Kidney capillary endothelial cell (primary cell): ENCODE results near the gene NAP1L1.

ENCODE experiments used
- DNase-seq: peaks from one replicate; pipeline ENCODE4 v3.0.0-alpha.2; 2018; ENCODE audit warnings: low spot score

Gene NAP1L1

DNA sequence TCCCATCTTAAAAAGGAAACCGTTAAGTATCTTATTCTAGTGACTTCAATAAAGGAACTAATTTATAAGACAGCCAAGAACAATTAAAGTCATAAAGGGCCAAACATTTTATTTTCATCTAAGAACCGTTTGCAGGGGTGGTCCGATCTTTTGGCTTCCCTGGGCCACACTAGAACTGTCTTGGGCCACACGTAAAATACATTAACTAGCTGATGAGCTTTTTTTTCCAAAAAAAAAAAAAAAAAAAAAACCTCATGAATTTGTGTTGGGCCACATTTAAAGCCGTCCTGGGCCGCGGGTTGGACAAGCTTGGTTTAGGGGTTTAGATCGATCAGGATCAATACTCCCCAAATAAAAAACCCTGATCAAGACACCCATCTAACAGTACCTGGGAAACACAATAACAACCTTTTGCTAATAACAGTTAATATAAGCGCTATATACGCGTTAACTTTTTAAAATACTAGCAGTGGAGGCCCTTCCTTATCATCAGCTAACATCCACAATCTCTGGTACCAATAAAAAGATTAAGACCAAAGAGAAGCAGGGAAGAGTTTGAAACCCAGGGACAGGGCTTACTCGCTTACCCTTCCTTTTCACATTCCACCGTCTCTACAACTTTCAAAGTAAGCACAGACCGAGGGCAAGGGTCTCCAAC lies 1.1 kb downstream of the NAP1L1 start:
- peak; percentile 27 for DNase-seq

DNA sequence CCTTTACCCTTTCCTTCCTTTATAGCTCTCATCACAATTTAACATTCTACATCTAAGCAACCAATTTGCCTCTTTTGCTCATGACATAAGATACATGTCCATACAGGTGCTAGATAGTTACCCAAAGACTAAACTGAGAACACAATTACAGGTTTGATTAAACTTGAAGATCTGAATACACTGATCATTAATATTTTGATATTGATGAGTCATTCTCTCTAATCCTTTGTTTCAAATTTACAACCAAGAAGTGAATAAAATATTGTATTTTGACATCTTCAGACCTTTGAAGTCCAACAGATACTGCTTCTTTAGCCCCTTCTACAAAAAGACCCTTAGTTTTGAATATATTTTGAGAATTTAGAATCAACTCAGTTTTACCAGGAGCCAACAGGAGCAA lies 2.6 kb downstream of the NAP1L1 start:
- DNase-seq: no peak

DNA sequence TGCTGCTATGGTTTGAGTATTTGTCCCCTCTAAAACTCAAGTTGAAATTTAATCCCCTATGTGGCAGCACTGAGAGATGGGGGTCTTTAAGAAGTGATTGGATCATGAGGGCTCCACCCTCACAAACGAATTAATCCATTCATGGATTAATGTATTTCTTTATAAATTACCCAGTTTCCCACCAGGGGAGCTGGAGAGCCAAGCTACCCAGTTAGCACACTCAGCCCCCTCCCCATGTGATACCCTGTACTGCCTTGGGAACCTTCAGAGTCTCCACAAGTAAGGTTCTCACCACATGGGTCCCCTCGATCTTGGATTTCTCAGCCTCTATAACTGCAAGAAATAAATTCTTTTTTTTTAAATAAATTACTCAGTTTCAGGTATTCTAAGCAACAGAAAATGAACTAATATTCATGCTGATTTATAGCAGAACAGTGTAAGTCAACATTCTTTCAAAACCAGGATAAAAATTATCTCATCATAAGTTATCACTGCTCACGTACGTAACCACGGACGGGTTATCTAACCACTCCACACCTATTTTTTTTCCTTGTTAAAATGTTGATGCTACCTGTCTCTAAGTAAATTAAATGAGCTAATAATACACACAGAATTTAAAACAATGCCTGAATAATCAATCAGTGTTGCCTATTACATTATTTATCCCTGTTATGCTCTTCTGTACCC lies 3.6 kb downstream of the NAP1L1 start:
- DNase-seq: no peak

DNA sequence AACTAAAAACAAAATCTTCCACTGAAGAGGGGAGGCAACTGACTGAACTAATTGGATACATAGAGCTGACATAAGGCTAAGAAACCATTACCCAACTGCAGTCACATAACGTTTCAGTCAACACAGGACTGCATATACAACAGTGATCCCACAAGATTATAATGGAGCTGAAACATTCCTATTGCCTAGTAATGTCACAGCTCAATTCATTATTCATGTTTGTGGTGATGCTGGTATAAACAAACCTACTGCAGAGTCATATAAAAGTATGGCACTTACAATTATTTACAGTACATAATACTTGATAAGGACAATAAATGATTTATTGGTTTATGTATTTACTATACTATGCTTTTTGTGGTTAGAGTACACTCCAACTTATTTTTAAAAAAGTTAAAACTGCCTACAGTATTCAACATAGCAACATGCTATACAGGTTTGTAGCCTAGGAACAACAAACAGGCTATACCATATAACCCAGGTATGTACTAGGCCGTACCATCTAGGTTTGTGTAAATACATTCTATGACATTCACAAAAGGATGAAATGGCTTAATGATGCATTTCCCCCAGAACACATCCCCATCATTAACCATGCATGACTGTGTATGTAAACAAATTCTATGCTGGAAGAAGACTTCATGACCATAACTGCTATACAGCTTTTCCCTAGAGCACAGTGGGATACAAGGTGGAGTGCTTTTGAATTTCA lies 4.3 kb downstream of the NAP1L1 start:
- DNase-seq: no peak

DNA sequence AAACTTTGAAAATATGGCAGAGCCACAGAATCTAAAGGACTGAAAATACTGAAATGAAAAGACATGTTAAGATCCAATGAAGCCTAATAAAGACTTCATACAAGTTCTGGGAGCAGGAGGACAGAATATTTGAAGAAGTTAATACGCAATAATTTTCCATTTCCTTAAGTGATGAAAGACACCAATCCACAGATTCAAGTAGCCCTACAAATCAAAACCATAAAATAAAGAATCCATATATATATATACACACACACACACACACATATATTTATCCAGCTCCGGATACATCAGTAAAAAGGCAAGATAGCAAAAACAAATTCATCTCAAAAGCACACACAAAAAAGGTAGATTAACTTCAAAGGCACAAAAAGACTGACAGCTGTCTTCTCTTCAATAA lies 5.7 kb downstream of the NAP1L1 start:
- DNase-seq: no peak

DNA sequence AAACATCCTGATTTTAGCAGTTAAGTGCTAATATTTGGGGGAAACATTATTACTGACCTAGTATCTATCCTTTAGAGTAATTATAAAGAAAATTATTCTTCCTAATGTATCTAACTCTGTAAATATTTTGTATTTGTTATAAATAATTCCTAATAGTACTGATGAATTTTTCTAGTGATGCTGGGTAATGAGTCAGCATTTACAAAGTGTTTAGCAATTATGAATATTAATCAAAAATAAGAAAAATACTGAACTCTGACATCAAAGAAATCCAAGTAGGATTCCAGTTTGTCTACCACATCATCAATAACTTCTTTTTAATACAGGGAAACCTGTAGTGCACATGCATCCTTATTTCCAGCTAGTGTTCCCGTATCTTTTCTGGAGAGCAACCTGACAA lies 9.0 kb downstream of the NAP1L1 start:
- DNase-seq: no peak

DNA sequence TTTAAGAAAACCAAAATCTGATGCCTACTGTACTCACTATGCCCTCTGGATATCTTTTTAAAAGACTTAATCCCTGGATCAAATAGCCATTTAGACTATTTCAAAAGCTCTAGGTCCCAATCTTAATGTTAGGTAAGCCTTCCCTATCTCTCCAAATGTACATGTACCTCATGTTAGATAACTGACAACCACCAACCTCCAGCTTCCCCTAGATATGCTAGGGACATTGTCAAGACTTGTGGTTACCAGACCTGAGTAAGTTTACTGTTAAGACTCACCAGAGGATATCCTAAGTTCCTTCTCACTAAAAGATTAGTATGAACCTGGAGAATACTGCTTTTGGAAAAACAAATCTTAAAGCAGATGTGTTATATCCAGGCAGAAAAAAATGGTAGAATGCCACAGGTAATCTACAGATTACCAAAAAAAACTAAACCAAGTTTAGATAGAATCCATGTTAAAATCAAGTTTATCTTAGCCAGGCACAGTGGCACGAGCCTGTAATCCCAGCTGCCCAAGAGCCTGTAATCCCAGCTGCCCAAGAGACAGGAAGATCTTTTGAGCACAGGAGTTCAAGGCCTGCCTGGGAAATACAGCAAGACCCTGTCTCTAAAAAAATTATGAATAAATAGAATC lies 9.7 kb downstream of the NAP1L1 start:
- no peak for DNase-seq

DNA sequence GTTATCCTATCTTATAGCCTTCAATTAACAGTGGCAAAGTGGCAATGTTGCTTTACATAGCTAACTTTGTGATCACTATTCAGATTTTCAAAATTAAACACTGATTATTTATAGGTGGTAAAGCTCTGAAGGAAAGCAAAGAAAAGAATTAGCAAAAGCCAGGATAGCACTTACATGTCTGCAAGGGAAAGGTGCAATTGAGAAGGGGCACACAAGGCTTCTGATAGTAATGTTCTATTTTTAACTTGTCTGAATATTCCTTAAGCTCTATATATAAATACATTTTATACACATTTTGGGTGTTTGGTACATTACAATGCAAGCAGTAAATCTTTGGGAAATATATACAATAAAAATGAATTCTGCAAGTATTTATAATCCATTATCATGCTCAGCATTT lies 10.9 kb downstream of the NAP1L1 start:
- no peak for DNase-seq

DNA sequence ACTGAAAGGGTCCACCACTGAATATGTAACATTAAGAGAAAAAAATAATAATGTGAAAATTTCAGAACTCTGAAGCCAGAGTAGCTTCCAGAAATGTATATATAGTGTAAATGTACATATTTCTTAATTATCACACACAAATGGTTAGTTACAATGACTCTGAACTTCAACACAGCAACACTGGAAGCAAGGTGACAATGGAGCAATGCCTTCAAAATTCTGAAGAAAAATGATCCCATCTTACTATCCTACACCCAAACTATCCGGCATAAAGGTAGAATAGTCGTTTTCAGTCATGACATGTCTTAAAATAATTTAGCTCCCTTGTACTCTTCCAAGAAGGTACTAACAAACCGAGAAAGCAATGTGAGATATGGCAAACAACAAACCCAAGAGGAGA lies 11.9 kb downstream of the NAP1L1 start:
- DNase-seq: no peak

DNA sequence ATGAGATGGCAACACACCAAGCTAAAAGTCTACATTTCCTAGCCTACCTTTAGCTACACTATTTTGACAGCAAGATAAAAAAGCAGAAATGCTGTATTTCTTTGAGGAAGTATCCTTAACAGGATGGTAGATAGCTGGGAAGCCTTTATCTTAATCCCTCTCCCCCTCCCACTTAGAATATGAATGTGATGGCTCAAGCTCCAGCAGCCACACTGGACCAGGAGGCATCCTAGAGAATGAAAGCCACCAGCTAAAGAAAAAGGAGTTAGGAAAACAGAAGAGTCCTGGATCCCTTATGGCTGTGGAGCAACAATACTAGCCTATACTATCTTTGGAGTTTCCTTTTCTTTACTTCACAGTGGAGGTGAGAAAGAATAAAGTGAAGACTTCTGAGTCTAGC lies 15.1 kb downstream of the NAP1L1 start:
- no peak for DNase-seq

DNA sequence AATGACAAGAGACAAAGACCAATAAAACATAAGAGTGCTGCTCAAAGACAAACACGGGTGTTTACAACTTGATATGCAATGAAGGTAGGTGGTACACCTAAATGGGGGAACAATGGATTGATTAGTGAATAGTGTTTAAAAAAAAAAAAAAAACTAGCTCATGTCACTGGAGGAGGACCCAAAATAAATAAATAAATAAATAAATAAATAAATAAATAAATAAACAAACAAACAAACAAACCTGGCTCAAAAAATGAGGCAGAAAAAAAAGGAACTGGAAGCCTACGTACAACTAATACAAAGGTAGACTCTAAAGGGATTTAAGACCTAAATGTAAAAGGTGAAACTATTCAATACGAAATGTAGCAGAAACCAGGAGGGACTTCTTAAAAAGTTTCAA lies 18.6 kb downstream of the NAP1L1 start:
- DNase-seq: no peak

DNA sequence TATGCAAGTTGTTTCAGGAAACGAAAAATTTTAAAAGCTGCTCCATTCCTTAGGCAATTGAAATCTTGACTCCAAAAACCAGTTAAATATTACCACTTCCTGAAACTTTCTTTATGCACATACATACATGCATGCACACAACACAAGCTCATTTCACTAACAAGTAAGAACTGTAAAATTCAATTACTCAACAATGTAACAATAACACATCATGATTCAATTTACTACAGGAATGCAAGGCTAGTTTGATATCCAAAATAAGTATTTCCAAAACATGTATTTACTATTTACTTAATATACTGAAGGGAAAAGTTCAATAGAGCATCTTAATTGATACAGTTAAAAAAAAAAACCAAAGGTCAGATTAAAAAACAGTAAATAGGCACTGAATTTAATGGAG lies 19.6 kb downstream of the NAP1L1 start:
- DNase-seq: no peak

DNA sequence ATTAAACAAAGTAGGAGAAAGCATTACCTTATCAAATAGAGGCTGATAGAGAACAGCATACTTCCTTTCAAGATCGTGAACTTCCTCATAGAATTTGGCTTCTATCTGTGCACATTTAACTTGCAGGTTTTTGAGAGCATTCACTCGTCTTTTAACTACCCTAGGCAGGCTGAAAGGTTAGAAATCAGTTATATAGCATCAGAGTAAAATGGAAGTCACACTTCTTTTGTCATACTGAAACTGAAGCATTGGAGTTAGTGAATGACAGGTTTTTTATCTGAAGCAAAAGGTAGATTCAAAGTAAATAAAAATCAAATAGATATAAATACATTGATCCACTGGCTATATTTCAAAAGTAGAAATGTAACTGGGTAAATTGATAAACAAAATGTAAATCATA lies 24.4 kb downstream of the NAP1L1 start:
- DNase-seq: no peak

DNA sequence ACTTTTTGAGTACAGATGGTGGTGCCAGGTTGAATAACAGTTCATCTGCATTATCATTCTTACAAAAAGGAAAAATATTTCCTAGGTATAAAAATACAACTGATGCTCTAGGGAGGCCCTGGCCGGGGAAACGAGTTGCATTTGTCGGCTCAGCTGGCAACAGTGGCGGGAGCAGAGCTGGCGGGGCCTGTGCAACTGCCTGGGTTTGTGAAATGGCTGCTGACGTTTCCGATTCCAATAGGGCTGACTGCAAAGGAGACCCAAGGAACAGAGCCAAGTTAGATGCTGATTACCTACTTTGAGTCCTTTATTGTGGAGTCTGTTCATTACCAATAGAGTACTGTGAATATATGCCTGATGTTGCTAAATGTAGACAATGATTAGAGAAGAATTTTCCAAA lies 27.2 kb downstream of the NAP1L1 start:
- no peak for DNase-seq

DNA sequence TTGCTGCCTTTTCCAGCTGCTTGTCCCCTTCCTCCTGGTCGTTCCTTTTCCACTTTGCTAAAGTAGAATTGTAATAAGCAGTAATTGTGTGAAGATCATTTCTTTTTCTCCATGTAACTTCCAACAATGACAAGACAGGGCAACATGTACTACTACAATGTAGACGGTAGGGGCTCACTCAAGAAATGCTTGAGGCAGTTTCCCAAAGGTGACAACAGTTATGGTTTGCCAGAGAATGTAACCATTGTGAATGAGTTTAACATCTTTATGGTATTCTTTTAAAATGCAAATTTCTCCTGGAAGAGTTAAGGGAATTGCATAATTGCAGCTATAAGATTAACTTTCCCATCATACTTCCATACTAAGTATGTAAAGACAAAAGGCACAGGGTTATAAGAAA lies 29.1 kb downstream of the NAP1L1 start:
- DNase-seq: no peak

DNA sequence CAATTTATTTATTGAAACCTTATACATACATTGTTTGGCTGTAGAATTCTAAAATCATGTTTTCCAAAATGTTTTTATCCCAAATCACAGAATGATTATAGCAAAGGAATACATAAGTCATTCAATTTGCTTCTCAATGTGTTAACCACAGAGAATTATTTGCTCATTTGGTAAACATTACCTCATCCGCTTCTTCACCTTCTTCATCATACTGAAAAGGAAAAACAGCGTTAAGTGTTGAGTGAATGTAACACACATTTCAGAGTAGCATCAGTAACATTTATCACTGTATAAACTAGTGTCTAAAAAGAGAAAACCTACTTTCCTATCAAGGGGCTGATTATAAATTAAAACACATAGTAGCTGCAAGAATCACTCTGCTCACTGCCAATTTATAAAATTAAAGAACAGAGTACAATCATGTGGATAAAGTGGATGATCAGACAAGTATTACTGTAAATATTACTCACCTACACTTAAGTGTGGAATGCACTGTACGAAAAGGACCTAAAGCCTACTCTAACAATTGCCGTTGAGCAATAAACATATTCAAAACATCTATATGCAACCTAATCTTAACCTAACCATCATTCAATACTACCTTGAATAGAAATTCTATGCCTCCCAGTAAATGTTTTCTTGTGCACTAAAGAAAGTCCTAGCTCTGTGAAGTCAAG lies 34.8 kb downstream of the NAP1L1 start:
- DNase-seq: no peak

DNA sequence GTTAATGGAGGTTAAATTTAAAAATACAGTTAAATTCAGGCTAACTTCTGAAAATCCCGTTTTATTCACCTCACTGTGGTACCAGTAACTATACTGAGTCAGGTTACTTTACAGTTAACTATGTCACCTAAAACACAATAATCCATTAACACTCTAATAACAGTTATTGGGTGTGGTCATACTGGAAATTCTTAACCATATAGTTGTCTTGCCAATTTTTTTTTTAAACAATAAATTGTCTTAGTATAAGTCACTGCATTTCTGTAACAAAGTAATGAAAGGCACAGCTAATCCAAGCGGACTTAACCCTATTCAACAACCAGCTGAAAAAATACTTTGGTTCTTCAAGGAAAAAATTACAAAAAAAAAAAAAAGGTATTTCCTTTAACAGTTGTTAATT lies 36.7 kb downstream of the NAP1L1 start:
- no peak for DNase-seq

DNA sequence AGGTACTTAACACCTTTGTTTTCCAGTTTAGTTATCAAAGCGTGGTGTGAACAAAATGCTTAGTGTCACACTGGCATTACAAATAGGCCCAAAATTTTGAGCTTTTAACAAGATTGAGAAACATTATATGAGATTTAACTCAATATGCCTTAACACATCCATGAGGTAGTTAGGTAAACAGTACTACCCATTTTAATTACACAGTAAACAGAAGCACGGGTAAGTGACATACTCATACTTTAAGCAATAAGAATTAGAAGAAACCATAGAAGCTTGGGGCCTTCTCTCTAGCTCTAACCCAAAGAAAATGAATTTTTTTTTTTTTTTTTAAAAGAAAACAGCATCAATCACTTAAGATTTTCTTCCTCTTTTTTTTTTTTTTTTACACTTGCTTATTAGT lies 37.4 kb downstream of the NAP1L1 start:
- DNase-seq: no peak

DNA sequence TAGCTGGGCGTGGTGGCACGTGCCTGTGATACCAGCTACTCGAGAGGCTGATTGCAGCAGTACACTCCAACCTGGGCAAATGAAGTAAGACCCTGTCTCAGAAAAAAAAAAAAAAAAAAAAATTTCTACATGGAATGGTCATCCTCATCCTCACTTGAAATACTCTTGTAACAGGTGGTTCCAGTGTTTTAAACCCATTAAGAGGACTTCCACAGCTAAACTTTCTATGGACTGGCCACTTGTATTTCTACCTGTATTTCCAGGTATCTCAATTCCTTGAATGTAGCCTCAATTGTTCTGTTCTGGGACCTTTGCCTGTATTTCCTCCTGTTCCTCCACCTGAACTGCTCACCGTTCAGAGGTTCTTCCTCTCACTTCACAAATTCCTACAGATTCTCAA lies 41.1 kb downstream of the NAP1L1 start:
- DNase-seq: no peak

DNA sequence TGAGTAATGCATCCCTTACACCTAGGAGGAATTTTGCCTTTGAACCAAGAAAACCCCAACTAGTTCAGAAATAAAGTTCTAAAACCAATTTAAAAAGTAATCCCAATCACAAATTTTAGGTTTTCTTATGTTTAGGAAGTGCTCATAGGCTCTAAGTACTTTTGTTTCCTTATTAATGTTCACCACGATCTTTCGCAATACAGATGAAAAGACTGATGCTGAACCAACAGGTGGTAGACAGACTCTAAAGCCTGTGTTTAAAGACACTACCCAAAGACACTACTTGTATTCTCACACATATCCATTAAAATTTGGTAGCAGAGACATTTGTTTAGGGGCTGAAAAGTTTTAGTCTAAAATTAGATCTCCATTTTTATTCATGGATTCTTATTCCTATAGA lies 42.3 kb downstream of the NAP1L1 start:
- no peak for DNase-seq

DNA sequence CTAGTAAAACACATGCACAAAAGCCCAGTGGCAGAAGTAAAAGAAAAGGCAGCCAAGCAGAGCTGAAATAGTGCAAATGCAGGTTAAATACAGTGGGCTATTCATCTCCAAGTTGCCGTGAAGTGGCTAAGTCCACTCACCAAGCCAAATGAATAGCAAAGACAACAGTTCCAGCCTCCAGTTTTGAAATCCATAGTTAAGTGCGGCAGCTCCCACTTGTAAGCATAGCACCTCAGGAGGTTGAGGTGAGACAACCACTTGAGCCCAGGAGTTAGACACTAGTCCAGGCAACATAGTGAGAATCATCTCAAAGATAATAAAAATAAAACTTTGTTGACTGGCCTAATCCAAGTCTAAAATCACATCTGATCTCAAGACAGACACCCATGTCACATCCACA lies 43.1 kb downstream of the NAP1L1 start:
- no peak for DNase-seq

DNA sequence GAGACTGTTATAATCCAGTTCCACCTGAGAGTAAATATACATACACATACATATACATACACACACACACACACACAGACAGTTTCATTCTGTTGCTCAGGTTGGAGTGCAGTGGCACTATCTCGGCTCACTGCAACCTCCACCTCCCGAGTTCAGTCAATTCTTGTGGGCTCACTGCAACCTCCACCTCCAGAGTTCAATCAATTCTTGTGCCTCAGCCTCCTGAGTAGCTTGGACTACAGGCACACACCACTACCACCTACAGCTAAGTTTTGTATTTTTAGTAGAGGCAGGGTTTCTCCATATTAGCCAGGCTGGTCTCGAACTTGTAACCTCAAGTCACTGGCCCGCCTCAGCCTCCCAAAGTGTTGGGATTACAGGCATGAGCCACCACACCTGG lies 44.0 kb downstream of the NAP1L1 start:
- no peak for DNase-seq

DNA sequence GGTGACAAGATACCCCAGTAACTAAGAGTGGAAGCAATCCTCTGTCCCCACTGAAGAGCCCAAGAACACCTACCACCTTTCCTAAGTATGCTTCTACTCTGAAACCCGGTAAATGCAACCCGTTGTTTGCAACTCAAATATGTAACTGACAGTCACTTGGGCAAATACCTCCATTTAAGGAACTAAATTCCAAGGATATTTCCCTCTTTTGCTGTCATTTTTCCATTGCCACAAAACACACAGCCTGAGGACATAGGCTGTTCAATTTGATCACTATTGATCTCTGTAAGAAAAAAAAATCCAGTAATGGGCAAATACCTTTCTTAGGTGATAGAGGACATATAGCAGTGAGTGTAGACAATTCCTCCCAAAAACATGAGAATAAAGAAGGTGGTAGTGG lies 46.3 kb downstream of the NAP1L1 start:
- DNase-seq: no peak
